T-helper 1 cell treated with Interleukin-12 subunit alpha and Interleukin-12 subunit beta and Interleukin-4 antibody, amounts not matched to agents 30 μg/mL and 1 μg/mL, for 36 hours (primary cell): ENCODE data around the gene CXorf49.
"Not testable (repeated sequence)": the region's sequence is repeated elsewhere in the genome, so short reads cannot be mapped to it uniquely, and the experiment has no call there.

Experiments used
- H3K27ac Mint-ChIP-seq: one replicate; pipeline ENCODE4 v1.8.0; 2021; ENCODE audit warnings: mild to moderate bottlenecking, mixed read lengths
- H3K27me3 Mint-ChIP-seq: one replicate; pipeline ENCODE4 v1.8.0; 2021; ENCODE audit warnings: low read depth, mixed read lengths
- H3K36me3 Mint-ChIP-seq: one replicate; pipeline ENCODE4 v1.8.0; 2021; ENCODE audit warnings: low read depth, mixed read lengths
- H3K4me1 Mint-ChIP-seq: one replicate; pipeline ENCODE4 v1.8.0; 2021; ENCODE audit warnings: low read depth, mixed read lengths
- H3K4me3 Mint-ChIP-seq: one replicate; pipeline ENCODE4 v1.8.0; 2021; ENCODE audit warnings: mild to moderate bottlenecking, moderate library complexity, mixed read lengths
- H3K9me3 Mint-ChIP-seq: one replicate; pipeline ENCODE4 v1.8.0; 2021; ENCODE audit warnings: mixed read lengths

CXorf49 gene

GRCh38 chrX:71718185-71718584 lies at the start of gene CXorf49:
CXorf49 (minus strand) TSS chrX:71718285; CDS start chrX:71718151, 134 bp downstream.
- H3K9me3 Mint-ChIP-seq, H3K27ac Mint-ChIP-seq, H3K36me3 Mint-ChIP-seq, H3K4me1 Mint-ChIP-seq, H3K4me3 Mint-ChIP-seq, H3K27me3 Mint-ChIP-seq: not testable (repeated sequence)

GRCh38 chrX:71767134-71767533 lies 49.0 kb upstream of the CXorf49 start:
- not testable (repeated sequence) for H3K9me3 Mint-ChIP-seq, H3K27me3 Mint-ChIP-seq, H3K36me3 Mint-ChIP-seq, H3K4me1 Mint-ChIP-seq, H3K4me3 Mint-ChIP-seq, H3K27ac Mint-ChIP-seq

GRCh38 chrX:71765613-71766012 lies 47.5 kb upstream of the CXorf49 start:
- not testable (repeated sequence) for H3K4me3 Mint-ChIP-seq, H3K9me3 Mint-ChIP-seq, H3K27ac Mint-ChIP-seq, H3K36me3 Mint-ChIP-seq, H3K4me1 Mint-ChIP-seq, H3K27me3 Mint-ChIP-seq

GRCh38 chrX:71764832-71765231 lies 46.7 kb upstream of the CXorf49 start:
- H3K4me3 Mint-ChIP-seq, H3K27me3 Mint-ChIP-seq, H3K36me3 Mint-ChIP-seq, H3K27ac Mint-ChIP-seq, H3K9me3 Mint-ChIP-seq, H3K4me1 Mint-ChIP-seq: not testable (repeated sequence)

GRCh38 chrX:71763049-71763448 lies 45.0 kb upstream of the CXorf49 start, which contains the start of gene CXorf49B:
CXorf49B (plus strand) TSS chrX:71763349; CDS start chrX:71763424, 75 bp downstream.
- not testable (repeated sequence) for H3K36me3 Mint-ChIP-seq, H3K9me3 Mint-ChIP-seq, H3K27me3 Mint-ChIP-seq, H3K27ac Mint-ChIP-seq, H3K4me1 Mint-ChIP-seq, H3K4me3 Mint-ChIP-seq

GRCh38 chrX:71760688-71761281 lies 42.7 kb upstream of the CXorf49 start:
- not testable (repeated sequence) for H3K27ac Mint-ChIP-seq, H3K27me3 Mint-ChIP-seq, H3K36me3 Mint-ChIP-seq, H3K9me3 Mint-ChIP-seq, H3K4me3 Mint-ChIP-seq, H3K4me1 Mint-ChIP-seq

GRCh38 chrX:71720289-71720886 lies 2.3 kb upstream of the CXorf49 start:
- not testable (repeated sequence) for H3K27me3 Mint-ChIP-seq, H3K27ac Mint-ChIP-seq, H3K9me3 Mint-ChIP-seq

GRCh38 chrX:71719195-71719594 lies 1.1 kb upstream of the CXorf49 start:
- H3K36me3 Mint-ChIP-seq, H3K4me3 Mint-ChIP-seq, H3K27me3 Mint-ChIP-seq, H3K27ac Mint-ChIP-seq, H3K4me1 Mint-ChIP-seq, H3K9me3 Mint-ChIP-seq: not testable (repeated sequence)

More at GRCh38 chrX:71720289-71720886, 2.3 kb upstream of the CXorf49 start:
- not testable (repeated sequence) for H3K4me3 Mint-ChIP-seq, H3K4me1 Mint-ChIP-seq, H3K36me3 Mint-ChIP-seq

- not testable (repeated sequence) for H3K27me3 Mint-ChIP-seq, H3K4me3 Mint-ChIP-seq, H3K4me1 Mint-ChIP-seq, H3K36me3 Mint-ChIP-seq, H3K9me3 Mint-ChIP-seq, H3K27ac Mint-ChIP-seq
Observed at GRCh38 chrX:71716323-71716722, 1.8 kb downstream of the CXorf49 start.

- H3K36me3 Mint-ChIP-seq, H3K27ac Mint-ChIP-seq, H3K27me3 Mint-ChIP-seq, H3K4me1 Mint-ChIP-seq, H3K9me3 Mint-ChIP-seq, H3K4me3 Mint-ChIP-seq: not testable (repeated sequence)
Observed at GRCh38 chrX:71715551-71715950, 2.5 kb downstream of the CXorf49 start.

- H3K9me3 Mint-ChIP-seq, H3K4me3 Mint-ChIP-seq, H3K27me3 Mint-ChIP-seq, H3K27ac Mint-ChIP-seq, H3K36me3 Mint-ChIP-seq, H3K4me1 Mint-ChIP-seq: not testable (repeated sequence)
Observed at GRCh38 chrX:71714064-71714463, 4.0 kb downstream of the CXorf49 start.

- H3K27me3 Mint-ChIP-seq, H3K36me3 Mint-ChIP-seq, H3K4me3 Mint-ChIP-seq, H3K9me3 Mint-ChIP-seq, H3K4me1 Mint-ChIP-seq, H3K27ac Mint-ChIP-seq: not testable (repeated sequence)
Observed at GRCh38 chrX:71702853-71703252, 15.2 kb downstream of the CXorf49 start.

- not testable (repeated sequence) for H3K36me3 Mint-ChIP-seq, H3K27me3 Mint-ChIP-seq, H3K4me3 Mint-ChIP-seq, H3K27ac Mint-ChIP-seq, H3K9me3 Mint-ChIP-seq, H3K4me1 Mint-ChIP-seq
Observed at GRCh38 chrX:71699023-71699344, 19.1 kb downstream of the CXorf49 start.

GRCh38 chrX:71698299-71699022 lies 19.6 kb downstream of the CXorf49 start:
- H3K36me3 Mint-ChIP-seq, H3K27ac Mint-ChIP-seq, H3K4me1 Mint-ChIP-seq, H3K9me3 Mint-ChIP-seq, H3K27me3 Mint-ChIP-seq, H3K4me3 Mint-ChIP-seq: not testable (repeated sequence)

GRCh38 chrX:71697466-71698298 lies 20.4 kb downstream of the CXorf49 start:
- not testable (repeated sequence) for H3K9me3 Mint-ChIP-seq, H3K27ac Mint-ChIP-seq, H3K36me3 Mint-ChIP-seq, H3K4me3 Mint-ChIP-seq, H3K27me3 Mint-ChIP-seq, H3K4me1 Mint-ChIP-seq
